Measurements from ENCODE around the gene SERAC1. TPM values are rescaled to one million over a fixed set of nuclear protein-coding genes. Genes with fewer than 3 reads are reported as not detected.

SERAC1 gene
- polyA plus RNA-seq, 1 of the 3 experiments (the other 2 are of a cell fraction) = 5.6 TPM

GRCh38 chr6:158069800-158070195 lies 98.3 kb downstream of the SERAC1 start (continued):
- TF ChIP-seq NRF1 (IDR thresholded peaks at IDR 0.05; ENCODE audit: low read depth, low read length) (no peak), EZH2phosphoT487 (IDR thresholded peaks at IDR 0.05; ENCODE audit: borderline replicate concordance, low read depth) (no peak)

DNA sequence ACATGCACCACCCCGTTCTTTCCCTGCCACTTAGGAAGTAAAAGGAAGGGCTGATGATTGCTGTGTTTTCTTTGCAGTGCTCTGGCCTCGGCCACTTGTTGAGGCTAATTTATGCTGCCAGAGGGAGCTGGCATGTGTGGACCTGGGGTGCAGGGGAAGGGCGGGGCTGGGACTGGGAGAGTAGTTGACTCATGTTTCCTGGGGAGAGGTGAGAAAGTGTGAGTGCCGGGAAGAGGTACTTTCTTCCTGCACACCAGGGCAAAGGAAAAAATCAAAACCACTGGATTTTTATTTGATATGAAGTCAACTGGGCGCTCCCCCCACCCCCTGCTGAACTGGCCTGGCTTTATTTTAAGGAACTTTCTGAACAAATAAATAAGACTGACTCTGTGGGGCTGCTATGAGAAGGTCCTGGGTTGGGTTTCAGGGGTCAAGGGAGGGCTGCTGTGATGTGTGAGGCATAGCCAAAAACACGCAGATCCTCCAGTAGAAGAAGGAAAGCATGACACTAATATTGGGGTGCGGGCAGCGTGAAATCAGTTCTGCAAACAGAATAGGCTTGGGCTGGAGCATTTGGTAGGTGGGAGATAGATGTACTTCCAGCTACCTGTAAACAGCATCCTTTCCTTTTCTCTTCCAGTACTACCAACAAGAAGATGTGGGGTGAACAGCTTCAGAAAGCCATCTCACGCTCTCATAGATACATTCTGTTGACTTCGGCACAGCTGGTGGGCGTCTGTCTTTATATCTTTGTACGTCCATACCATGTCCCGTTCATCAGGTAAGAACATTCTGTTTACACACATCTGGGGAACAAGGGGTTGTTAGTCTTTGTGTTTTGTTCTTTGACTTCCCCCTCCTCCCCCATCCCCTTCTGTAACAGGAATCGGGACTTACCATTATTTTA lies 98.9 kb downstream of the SERAC1 start:
- H3K36me3 ChIP-seq (replicated peaks in 1 of 2; ENCODE audit: control insufficient read depth in 1 of 2, insufficient read depth in 2 of 2, low read length in 1 of 2) = peaks cover 37 to 50% of the 10 kb centered on the region in 2 experiments
- no peak for DNase-seq
- H3K79me2 ChIP-seq (ENCODE audit: insufficient read depth) = peaks cover 10% of the 10 kb centered on the region
- CTCF ChIA-PET = interaction anchor here (1.2 to 5.8 kb wide), 5 partner anchors 8 to 313 kb away, joined by 4 to 69 read pairs (median 29); partner anchors contain the start of gene SYNJ2
- peak overlapping the region; percentile 28 to 76; a peak in 3 of 4 replicates for H3K27ac ChIP-seq (ENCODE audit: low read depth in 2 of 2, low read length in 1 of 2)
- no peak overlapping the region for H3K4me3 ChIP-seq (ENCODE audit: low read depth in 2 of 2, low read length in 1 of 2)
- no peaks in the 10 kb centered on the region for H3K27me3 ChIP-seq (ENCODE audit: insufficient read depth)
- peak overlapping the region; percentile 54 for H3K4me2 ChIP-seq
- H3K9me2 ChIP-seq = no peaks in the 10 kb centered on the region
- no peaks in the 10 kb centered on the region for H3K9me3 ChIP-seq
- no peak overlapping the region for H2AFZ ChIP-seq (ENCODE audit: low read depth)
- 66% methylated on average over 14 of the region's 14 CpGs for WGBS (ENCODE audit: low lambda C conversion rate)
- POLR2A ChIA-PET = no interaction called here
- H3K9ac ChIP-seq = peak overlapping the region; percentile 36; the same call in 1 of the 2 replicates
- peaks cover 11 to 30% of the 10 kb centered on the region in 2 experiments; a peak in 3 of 4 replicates for H3K4me1 ChIP-seq (ENCODE audit: control insufficient read depth in 1 of 2, insufficient read depth in 2 of 2, low read depth in 1 of 2, low read length in 1 of 2)
- peaks cover 29% of the 10 kb centered on the region for H3F3A ChIP-seq (replicated peaks; ENCODE audit: insufficient read depth)
- H4K20me1 ChIP-seq (ENCODE audit: insufficient read depth) = no peaks in the 10 kb centered on the region
- TF ChIP-seq SIN3A (IDR thresholded peaks at IDR 0.05; ENCODE audit: borderline replicate concordance, low read depth, low read length) (no peak), ELF1 (IDR thresholded peaks at IDR 0.05) (no peak), GATA2 (CRISPR knock-in tag; IDR thresholded peaks at IDR 0.05) (no peak), USF1 (IDR thresholded peaks at IDR 0.05; ENCODE audit: borderline replicate concordance, low read depth) (no peak), RXRA (IDR thresholded peaks at IDR 0.05; ENCODE audit: borderline replicate concordance, low read depth) (peak; percentile 57; the same call in 1 of the 2 replicates), RAD21 (IDR thresholded peaks at IDR 0.05; ENCODE audit: low read length) (no peak), IRF3 (IDR thresholded peaks at IDR 0.05; ENCODE audit: low read depth, low read length) (no peak), EZH2phosphoT487 (IDR thresholded peaks at IDR 0.05; ENCODE audit: borderline replicate concordance, low read depth) (no peak), PBX3 (IDR thresholded peaks at IDR 0.05) (peak; percentile 54), SMC3 (IDR thresholded peaks at IDR 0.05; ENCODE audit: low read depth, low read length) (no peak), NFIC (IDR thresholded peaks at IDR 0.05; ENCODE audit: borderline replicate concordance) (peak; percentile 55; the same call in 1 of the 2 replicates), GABPA (IDR thresholded peaks at IDR 0.05; ENCODE audit: low read depth) (no peak), NRF1 (IDR thresholded peaks at IDR 0.05; ENCODE audit: low read depth, low read length) (no peak), RFX5 (IDR thresholded peaks at IDR 0.05; ENCODE audit: low read length) (no peak), MEF2A (IDR thresholded peaks at IDR 0.05; ENCODE audit: borderline replicate concordance, low read depth) (no peak), CHD2 (IDR thresholded peaks at IDR 0.05; ENCODE audit: low read length, partially characterized antibody) (no peak), TEAD4 (IDR thresholded peaks at IDR 0.05; ENCODE audit: borderline replicate concordance, insufficient read depth) (no peak), USF2 (IDR thresholded peaks at IDR 0.05; ENCODE audit: borderline replicate concordance, low read depth, low read length) (no peak), EP300 (IDR thresholded peaks at IDR 0.05; ENCODE audit: borderline replicate concordance in 1 of 2, low read depth in 1 of 2, low read length in 1 of 2) (peak; percentile 15 to 62; a peak in 1 of 4 replicates), RCOR1 (IDR thresholded peaks at IDR 0.05; ENCODE audit: low read length) (no peak), TAF1 (IDR thresholded peaks at IDR 0.05; ENCODE audit: borderline replicate concordance, low read depth, low read length) (no peak), FOXJ3 (CRISPR knock-in tag; IDR thresholded peaks at IDR 0.05) (no peak), FOSL2 (IDR thresholded peaks at IDR 0.05; ENCODE audit: borderline replicate concordance, low read depth) (peak; percentile 56; the same call in 1 of the 2 replicates), POLR2AphosphoS5 (IDR thresholded peaks at IDR 0.05; ENCODE audit: low read depth, low read length) (no peak), FOXM1 (IDR thresholded peaks at IDR 0.05; ENCODE audit: low read depth) (no peak)

All from SK-N-SH (cell line).